GM23338 (cell line): ENCODE measurements around the gene TWF2. TPM values are rescaled to one million over a fixed set of nuclear protein-coding genes. Genes with fewer than 3 reads are reported as not detected.

ENCODE experiments used
- ATAC-seq: fragments of 200-7000 bp; cut with Tn5 transposase; 3 replicates; pipeline ENCODE4 v1.9.1; 2020
- DNase-seq: peaks from one replicate; pipeline ENCODE4 v3.0.0-alpha.2; 2015; ENCODE audit warnings: low spot score
- H2AFZ ChIP-seq: fragments of 200-600 bp; sonication (generic); 2 replicates; pipeline ENCODE4 v1.8.0; 2016; ENCODE audit warnings: antibody characterized with exemption, mild to moderate bottlenecking, moderate library complexity
- H3F3A ChIP-seq: fragments of 200-600 bp; sonication (generic); replicated peaks from 2 replicates; pipeline ENCODE4 v1.8.0; 2017; ENCODE audit warnings: antibody characterized with exemption, mixed run types, low read depth
- H3K27ac ChIP-seq: fragments of 200-600 bp; sonication (generic); 2 replicates; pipeline ENCODE4 v1.6.1; 2016; ENCODE audit warnings: low read depth
- H3K27me3 ChIP-seq: fragments of 200-600 bp; sonication (generic); 2 replicates; pipeline ENCODE4 v1.8.0; 2016; ENCODE audit warnings: mild to moderate bottlenecking, mixed run types, moderate library complexity; ENCODE audit not compliant: insufficient read depth
- H3K36me3 ChIP-seq: fragments of 200-600 bp; sonication (generic); 2 replicates; pipeline ENCODE4 v1.8.0; 2016; ENCODE audit warnings: mild to moderate bottlenecking; ENCODE audit not compliant: insufficient read depth
- H3K4me1 ChIP-seq: fragments of 200-600 bp; sonication (generic); 2 replicates; pipeline ENCODE4 v1.8.0; 2016; ENCODE audit warnings: mild to moderate bottlenecking, moderate library complexity; ENCODE audit not compliant: insufficient read depth
- H3K4me2 ChIP-seq: fragments of 200-600 bp; sonication (generic); 2 replicates; pipeline ENCODE4 v1.7.1; 2017; ENCODE audit warnings: mixed run types
- H3K4me3 ChIP-seq: fragments of 200-600 bp; sonication (generic); 2 replicates; pipeline ENCODE4 v1.6.1; 2016; ENCODE audit warnings: mixed run types
- H3K79me2 ChIP-seq: fragments of 200-600 bp; sonication (generic); replicated peaks from 2 replicates; pipeline ENCODE4 v1.8.0; 2017; ENCODE audit warnings: mild to moderate bottlenecking; ENCODE audit not compliant: insufficient read depth
- H3K9me2 ChIP-seq: fragments of 200-600 bp; sonication (generic); 2 replicates; pipeline ENCODE4 v1.8.0; 2017; ENCODE audit not compliant: insufficient read depth
- H4K20me1 ChIP-seq: fragments of 200-600 bp; sonication (generic); replicated peaks from 2 replicates; pipeline ENCODE4 v1.8.0; 2017; ENCODE audit warnings: mild to moderate bottlenecking; ENCODE audit not compliant: insufficient read depth
- H3K27ac Mint-ChIP-seq: 2 replicates; pipeline ENCODE4 v1.8.0; 2020; ENCODE audit warnings: inconsistent platforms, mild to moderate bottlenecking, moderate library complexity, mixed read lengths
- H3K27me3 Mint-ChIP-seq: 3 replicates; pipeline ENCODE4 v1.8.0; 2022; ENCODE audit warnings: low read depth, mild to moderate bottlenecking, moderate library complexity, mixed read lengths, inconsistent platforms; ENCODE audit not compliant: insufficient read depth, poor library complexity
- H3K36me3 Mint-ChIP-seq: 3 replicates; pipeline ENCODE4 v1.8.0; 2021; ENCODE audit warnings: low read depth, mild to moderate bottlenecking, inconsistent platforms, moderate library complexity, mixed read lengths
- H3K4me1 Mint-ChIP-seq: 3 replicates; pipeline ENCODE4 v1.8.0; 2020; ENCODE audit warnings: mild to moderate bottlenecking, inconsistent platforms, mixed read lengths
- H3K4me3 Mint-ChIP-seq: 3 replicates; pipeline ENCODE4 v1.8.0; 2021; ENCODE audit warnings: moderate library complexity, mild to moderate bottlenecking, inconsistent platforms, mixed read lengths
- H3K9me3 Mint-ChIP-seq: 3 replicates; pipeline ENCODE4 v1.8.0; 2020; ENCODE audit warnings: moderate library complexity, mild to moderate bottlenecking, inconsistent platforms, mixed read lengths
- CREB1 ChIP-seq: fragments of 250-450 bp; sonication (Bioruptor Pico); IDR thresholded peaks from 2 replicates; pipeline ENCODE4 v1.5.0; 2020; ENCODE audit warnings: low read depth, mild to moderate bottlenecking, moderate library complexity
- ETS1 ChIP-seq: IDR thresholded peaks from 2 replicates; pipeline ENCODE4 v1.6.1; 2016; ENCODE audit warnings: antibody characterized with exemption
- EZH2phosphoT487 ChIP-seq: fragments of 200-600 bp; sonication (generic); IDR thresholded peaks from one replicate; pipeline ENCODE4 v1.8.1; 2018; ENCODE audit warnings: antibody characterized with exemption; ENCODE audit not compliant: unreplicated experiment
- JUNB ChIP-seq: IDR thresholded peaks from one replicate; pipeline ENCODE4 v1.6.1; 2016; ENCODE audit warnings: antibody characterized with exemption; ENCODE audit not compliant: unreplicated experiment
- POLR2AphosphoS5 ChIP-seq: IDR thresholded peaks from 2 replicates; pipeline ENCODE4 v1.6.1; 2016; ENCODE audit warnings: antibody characterized with exemption, low read depth
- REST ChIP-seq: IDR thresholded peaks from one replicate; pipeline ENCODE4 v1.6.1; 2018; ENCODE audit warnings: antibody characterized with exemption; ENCODE audit not compliant: unreplicated experiment
- STAT1 ChIP-seq: IDR thresholded peaks from one replicate; pipeline ENCODE4 v1.6.1; 2016; ENCODE audit warnings: antibody characterized with exemption; ENCODE audit not compliant: unreplicated experiment
- polyA plus RNA-seq: library from polyadenylated mRNA; unstranded; fragments of >200 nt; fragmentation: Nextera tagmentation; extraction: Ambion mirVana; gene quantifications from 2 replicates; pipeline ENCODE4 v1.2.1, GENCODE V29; 2016
- total RNA-seq: library from RNA; depleted of rRNA; stranded (reverse); fragments of >200 nt; shearing (Covaris generic); gene quantifications from 2 replicates; pipeline ENCODE4 v1.2.3, GENCODE V29; 2014
- TF ChIP-seq, protein P1 (sequence below): fragments of 250-450 bp; sonication (Bioruptor Pico); IDR thresholded peaks from 2 replicates; pipeline ENCODE4 v1.5.0; 2020; ENCODE audit warnings: mild to moderate bottlenecking, moderate library complexity

TWF2 gene
- total and polyA plus RNA-seq, 2 experiments from 2014 or later: 38.9 to 120 TPM

DNA sequence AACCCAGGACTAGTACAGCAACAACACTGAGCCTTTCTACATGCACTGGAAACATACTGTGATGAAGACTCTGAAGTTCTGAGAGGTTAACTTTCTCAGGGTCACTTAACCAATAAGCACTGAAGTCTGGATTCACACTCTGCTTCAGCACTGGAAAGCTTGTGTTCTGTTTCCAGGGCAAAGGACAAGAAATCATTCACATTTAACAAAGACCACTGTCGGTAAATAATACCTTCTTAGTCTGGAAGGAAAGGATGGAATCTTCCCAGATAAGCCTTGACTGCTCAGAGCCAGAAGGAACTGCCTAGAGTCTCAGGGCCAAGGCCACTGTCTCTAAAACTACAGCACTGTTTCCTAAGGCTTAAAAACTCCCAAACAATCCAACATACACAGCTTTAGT, 44.3 kb upstream of the TWF2 start:
- H4K20me1 ChIP-seq: no peaks in the 10 kb centered on the region
- ATAC-seq (no peak), DNase-seq (no peak)
- H3K27ac ChIP-seq: no peak overlapping the region
- no peak overlapping the region for H3K4me3 Mint-ChIP-seq
- TF ChIP-seq REST (no peak), STAT1 (no peak), EZH2phosphoT487 (no peak), JUNB (no peak)
- peaks cover 17% of the 10 kb centered on the region for H3K27me3 Mint-ChIP-seq
- H3K4me3 ChIP-seq: no peak overlapping the region
- H3K9me3 Mint-ChIP-seq: no peaks in the 10 kb centered on the region; the same call in 2 of the 3 replicates
- H3K27ac Mint-ChIP-seq: no peak overlapping the region
- H2AFZ ChIP-seq: no peak overlapping the region
- H3K36me3 Mint-ChIP-seq: peaks cover 2% of the 10 kb centered on the region; the same call in 2 of the 3 replicates
- peaks cover 14% of the 10 kb centered on the region for H3F3A ChIP-seq
- peaks cover 8% of the 10 kb centered on the region for H3K4me1 Mint-ChIP-seq
- H3K9me2 ChIP-seq: no peaks in the 10 kb centered on the region
- H3K27me3 ChIP-seq: no peaks in the 10 kb centered on the region
- H3K36me3 ChIP-seq: no peaks in the 10 kb centered on the region
- H3K4me1 ChIP-seq: peaks cover 15% of the 10 kb centered on the region; the same call in 1 of the 2 replicates
- peaks cover 7% of the 10 kb centered on the region; the same call in 1 of the 2 replicates for H3K79me2 ChIP-seq
- H3K4me2 ChIP-seq: no peak overlapping the region

- no peak overlapping the region for H2AFZ ChIP-seq
- Mint-ChIP-seq H3K9me3 (no peaks in the 10 kb centered on the region; the same call in 2 of the 3 replicates), H3K4me3 (no peak overlapping the region), H3K27me3 (peaks cover 18% of the 10 kb centered on the region), H3K36me3 (peaks cover 8% of the 10 kb centered on the region; the same call in 2 of the 3 replicates), H3K4me1 (peaks cover 8% of the 10 kb centered on the region), H3K27ac (no peak overlapping the region)
- no peak overlapping the region for H3K27ac ChIP-seq
- H3K27me3 ChIP-seq: no peaks in the 10 kb centered on the region
- H3K4me2 ChIP-seq: no peak overlapping the region
- peaks cover 16% of the 10 kb centered on the region for H3K79me2 ChIP-seq
- no peaks in the 10 kb centered on the region for H3K9me2 ChIP-seq
- peaks cover 13% of the 10 kb centered on the region; the same call in 1 of the 2 replicates for H3K4me1 ChIP-seq
- peaks cover 12% of the 10 kb centered on the region for H3F3A ChIP-seq
- ATAC-seq: no peak
- H4K20me1 ChIP-seq: peaks cover 6% of the 10 kb centered on the region; the same call in 1 of the 2 replicates
- H3K36me3 ChIP-seq: no peaks in the 10 kb centered on the region
- no peak overlapping the region for H3K4me3 ChIP-seq
- DNase-seq: no peak
- TF ChIP-seq, protein P1, sequence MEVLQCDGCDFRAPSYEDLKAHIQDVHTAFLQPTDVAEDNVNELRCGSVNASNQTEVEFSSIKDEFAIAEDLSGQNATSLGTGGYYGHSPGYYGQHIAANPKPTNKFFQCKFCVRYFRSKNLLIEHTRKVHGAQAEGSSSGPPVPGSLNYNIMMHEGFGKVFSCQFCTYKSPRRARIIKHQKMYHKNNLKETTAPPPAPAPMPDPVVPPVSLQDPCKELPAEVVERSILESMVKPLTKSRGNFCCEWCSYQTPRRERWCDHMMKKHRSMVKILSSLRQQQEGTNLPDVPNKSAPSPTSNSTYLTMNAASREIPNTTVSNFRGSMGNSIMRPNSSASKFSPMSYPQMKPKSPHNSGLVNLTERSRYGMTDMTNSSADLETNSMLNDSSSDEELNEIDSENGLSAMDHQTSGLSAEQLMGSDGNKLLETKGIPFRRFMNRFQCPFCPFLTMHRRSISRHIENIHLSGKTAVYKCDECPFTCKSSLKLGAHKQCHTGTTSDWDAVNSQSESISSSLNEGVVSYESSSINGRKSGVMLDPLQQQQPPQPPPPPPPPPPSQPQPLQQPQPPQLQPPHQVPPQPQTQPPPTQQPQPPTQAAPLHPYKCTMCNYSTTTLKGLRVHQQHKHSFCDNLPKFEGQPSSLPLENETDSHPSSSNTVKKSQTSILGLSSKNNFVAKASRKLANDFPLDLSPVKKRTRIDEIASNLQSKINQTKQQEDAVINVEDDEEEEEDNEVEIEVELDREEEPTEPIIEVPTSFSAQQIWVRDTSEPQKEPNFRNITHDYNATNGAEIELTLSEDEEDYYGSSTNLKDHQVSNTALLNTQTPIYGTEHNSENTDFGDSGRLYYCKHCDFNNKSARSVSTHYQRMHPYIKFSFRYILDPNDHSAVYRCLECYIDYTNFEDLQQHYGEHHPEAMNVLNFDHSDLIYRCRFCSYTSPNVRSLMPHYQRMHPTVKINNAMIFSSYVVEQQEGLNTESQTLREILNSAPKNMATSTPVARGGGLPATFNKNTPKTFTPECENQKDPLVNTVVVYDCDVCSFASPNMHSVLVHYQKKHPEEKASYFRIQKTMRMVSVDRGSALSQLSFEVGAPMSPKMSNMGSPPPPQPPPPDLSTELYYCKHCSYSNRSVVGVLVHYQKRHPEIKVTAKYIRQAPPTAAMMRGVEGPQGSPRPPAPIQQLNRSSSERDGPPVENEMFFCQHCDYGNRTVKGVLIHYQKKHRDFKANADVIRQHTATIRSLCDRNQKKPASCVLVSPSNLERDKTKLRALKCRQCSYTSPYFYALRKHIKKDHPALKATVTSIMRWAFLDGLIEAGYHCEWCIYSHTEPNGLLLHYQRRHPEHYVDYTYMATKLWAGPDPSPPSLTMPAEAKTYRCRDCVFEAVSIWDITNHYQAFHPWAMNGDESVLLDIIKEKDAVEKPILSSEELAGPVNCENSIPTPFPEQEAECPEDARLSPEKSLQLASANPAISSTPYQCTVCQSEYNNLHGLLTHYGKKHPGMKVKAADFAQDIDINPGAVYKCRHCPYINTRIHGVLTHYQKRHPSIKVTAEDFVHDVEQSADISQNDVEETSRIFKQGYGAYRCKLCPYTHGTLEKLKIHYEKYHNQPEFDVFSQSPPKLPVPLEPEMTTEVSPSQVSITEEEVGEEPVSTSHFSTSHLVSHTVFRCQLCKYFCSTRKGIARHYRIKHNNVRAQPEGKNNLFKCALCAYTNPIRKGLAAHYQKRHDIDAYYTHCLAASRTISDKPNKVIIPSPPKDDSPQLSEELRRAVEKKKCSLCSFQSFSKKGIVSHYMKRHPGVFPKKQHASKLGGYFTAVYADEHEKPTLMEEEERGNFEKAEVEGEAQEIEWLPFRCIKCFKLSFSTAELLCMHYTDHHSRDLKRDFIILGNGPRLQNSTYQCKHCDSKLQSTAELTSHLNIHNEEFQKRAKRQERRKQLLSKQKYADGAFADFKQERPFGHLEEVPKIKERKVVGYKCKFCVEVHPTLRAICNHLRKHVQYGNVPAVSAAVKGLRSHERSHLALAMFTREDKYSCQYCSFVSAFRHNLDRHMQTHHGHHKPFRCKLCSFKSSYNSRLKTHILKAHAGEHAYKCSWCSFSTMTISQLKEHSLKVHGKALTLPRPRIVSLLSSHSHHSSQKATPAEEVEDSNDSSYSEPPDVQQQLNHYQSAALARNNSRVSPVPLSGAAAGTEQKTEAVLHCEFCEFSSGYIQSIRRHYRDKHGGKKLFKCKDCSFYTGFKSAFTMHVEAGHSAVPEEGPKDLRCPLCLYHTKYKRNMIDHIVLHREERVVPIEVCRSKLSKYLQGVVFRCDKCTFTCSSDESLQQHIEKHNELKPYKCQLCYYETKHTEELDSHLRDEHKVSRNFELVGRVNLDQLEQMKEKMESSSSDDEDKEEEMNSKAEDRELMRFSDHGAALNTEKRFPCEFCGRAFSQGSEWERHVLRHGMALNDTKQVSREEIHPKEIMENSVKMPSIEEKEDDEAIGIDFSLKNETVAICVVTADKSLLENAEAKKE (CRISPR knock-in tag): no peak
- TF ChIP-seq CREB1 (CRISPR knock-in tag) (no peak), ETS1 (no peak), POLR2AphosphoS5 (no peak)
These were observed 43.2 kb upstream of the TWF2 start for GRCh38 chr3:52281981-52282801.
